Stomach (tissue), 4 donors: ENCODE data around the gene ZNF580.

Source experiments
- EP300 ChIP-seq: sonication (generic); formaldehyde crosslinking; IDR thresholded peaks from one replicate; pipeline ENCODE4 v1.6.1; 2017; ENCODE audit warnings: antibody characterized with exemption
- POLR2A ChIP-seq, 4 donors: fragments of 450-650 bp; IDR thresholded peaks; one replicate each; pipeline ENCODE4 v1.6.1; 2016; ENCODE audit warnings: antibody characterized with exemption in 4 of 4, control low read depth in 2 of 4, mild to moderate bottlenecking in 1 of 4, moderate library complexity in 1 of 4
- POLR2AphosphoS5 ChIP-seq, 3 donors: sonication (generic); formaldehyde crosslinking; IDR thresholded peaks; one replicate each; pipeline ENCODE4 v1.6.1; 2016; ENCODE audit warnings: antibody characterized with exemption in 3 of 3
- TF ChIP-seq, protein P1 (sequence below), 7 experiments: fragments of 450-650 bp in 4 of 7; fragments of 200-600 bp in 3 of 7; sonication (generic) in 3 of 7; IDR thresholded peaks; one replicate each; pipeline ENCODE4 v1.5.1; 2016 to 2019; ENCODE audit warnings: antibody characterized with exemption in 7 of 7, control low read depth in 2 of 7, mild to moderate bottlenecking in 1 of 7

DNA sequence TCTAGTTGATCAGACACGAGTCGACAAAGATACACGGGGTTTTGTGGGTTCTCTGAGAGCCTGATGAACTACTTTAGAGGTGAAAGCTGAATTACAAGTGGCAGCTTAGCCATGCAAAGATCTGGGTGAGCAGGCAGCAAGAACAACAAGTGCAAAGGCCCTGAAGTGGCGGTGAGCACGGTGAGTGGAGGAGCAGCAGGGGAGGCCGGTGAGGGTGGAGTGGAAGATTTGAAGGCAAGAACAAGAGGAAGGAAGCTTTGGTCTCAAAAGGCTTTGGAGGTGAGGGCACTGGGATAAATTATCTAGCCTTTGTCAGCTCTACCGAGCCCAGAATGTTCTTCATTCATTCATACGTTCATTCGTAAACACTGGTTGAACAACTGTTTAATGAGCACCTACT, 34.0 kb upstream of the ZNF580 start:
- TF ChIP-seq, protein P1, sequence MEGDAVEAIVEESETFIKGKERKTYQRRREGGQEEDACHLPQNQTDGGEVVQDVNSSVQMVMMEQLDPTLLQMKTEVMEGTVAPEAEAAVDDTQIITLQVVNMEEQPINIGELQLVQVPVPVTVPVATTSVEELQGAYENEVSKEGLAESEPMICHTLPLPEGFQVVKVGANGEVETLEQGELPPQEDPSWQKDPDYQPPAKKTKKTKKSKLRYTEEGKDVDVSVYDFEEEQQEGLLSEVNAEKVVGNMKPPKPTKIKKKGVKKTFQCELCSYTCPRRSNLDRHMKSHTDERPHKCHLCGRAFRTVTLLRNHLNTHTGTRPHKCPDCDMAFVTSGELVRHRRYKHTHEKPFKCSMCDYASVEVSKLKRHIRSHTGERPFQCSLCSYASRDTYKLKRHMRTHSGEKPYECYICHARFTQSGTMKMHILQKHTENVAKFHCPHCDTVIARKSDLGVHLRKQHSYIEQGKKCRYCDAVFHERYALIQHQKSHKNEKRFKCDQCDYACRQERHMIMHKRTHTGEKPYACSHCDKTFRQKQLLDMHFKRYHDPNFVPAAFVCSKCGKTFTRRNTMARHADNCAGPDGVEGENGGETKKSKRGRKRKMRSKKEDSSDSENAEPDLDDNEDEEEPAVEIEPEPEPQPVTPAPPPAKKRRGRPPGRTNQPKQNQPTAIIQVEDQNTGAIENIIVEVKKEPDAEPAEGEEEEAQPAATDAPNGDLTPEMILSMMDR (IDR thresholded peaks at IDR 0.05), result no peak
- TF ChIP-seq POLR2A (IDR thresholded peaks at IDR 0.05) (no peak), EP300 (no peak), POLR2AphosphoS5 (IDR thresholded peaks at IDR 0.05) (no peak)
